Central memory CD8-positive, alpha-beta T cell (primary cell): ENCODE results near the gene PGLYRP2.
A peak's percentile ranks its signal among the peaks of the same experiment; 100 is the strongest.
"Not testable (repeated sequence)": the region's sequence is repeated elsewhere in the genome, so short reads cannot be mapped to it uniquely, and the experiment has no call there.

Source experiments
- ATAC-seq: fragments of 150-1000 bp; cut with Tn5 transposase; replicated peaks from 2 replicates; pipeline ENCODE4 v1.10.0; 2022; ENCODE audit warnings: mild to moderate bottlenecking, moderate FRiP score, moderate number of reproducible peaks; ENCODE audit not compliant: poor library complexity, severe bottlenecking; ENCODE audit errors: extremely low read depth
- DNase-seq, 2 donors: peaks; one replicate each; pipeline ENCODE4 v3.0.0; 2021; ENCODE audit warnings: low spot score in 2 of 2
- H3K27ac Mint-ChIP-seq: one replicate; pipeline ENCODE4 v1.8.0; 2022; ENCODE audit warnings: low read depth, mild to moderate bottlenecking, moderate library complexity, mixed read lengths
- H3K27me3 Mint-ChIP-seq: one replicate; pipeline ENCODE4 v1.8.0; 2022; ENCODE audit warnings: mixed read lengths
- H3K36me3 Mint-ChIP-seq: one replicate; pipeline ENCODE4 v1.8.0; 2022; ENCODE audit warnings: mild to moderate bottlenecking, moderate library complexity, mixed read lengths; ENCODE audit not compliant: insufficient read depth
- H3K4me1 Mint-ChIP-seq: one replicate; pipeline ENCODE4 v1.8.0; 2022; ENCODE audit warnings: mixed read lengths
- H3K4me3 Mint-ChIP-seq: one replicate; pipeline ENCODE4 v1.8.0; 2022; ENCODE audit warnings: mild to moderate bottlenecking, moderate library complexity, mixed read lengths
- H3K9me3 Mint-ChIP-seq: one replicate; pipeline ENCODE4 v1.8.0; 2022; ENCODE audit warnings: mixed read lengths

Gene PGLYRP2

DNA sequence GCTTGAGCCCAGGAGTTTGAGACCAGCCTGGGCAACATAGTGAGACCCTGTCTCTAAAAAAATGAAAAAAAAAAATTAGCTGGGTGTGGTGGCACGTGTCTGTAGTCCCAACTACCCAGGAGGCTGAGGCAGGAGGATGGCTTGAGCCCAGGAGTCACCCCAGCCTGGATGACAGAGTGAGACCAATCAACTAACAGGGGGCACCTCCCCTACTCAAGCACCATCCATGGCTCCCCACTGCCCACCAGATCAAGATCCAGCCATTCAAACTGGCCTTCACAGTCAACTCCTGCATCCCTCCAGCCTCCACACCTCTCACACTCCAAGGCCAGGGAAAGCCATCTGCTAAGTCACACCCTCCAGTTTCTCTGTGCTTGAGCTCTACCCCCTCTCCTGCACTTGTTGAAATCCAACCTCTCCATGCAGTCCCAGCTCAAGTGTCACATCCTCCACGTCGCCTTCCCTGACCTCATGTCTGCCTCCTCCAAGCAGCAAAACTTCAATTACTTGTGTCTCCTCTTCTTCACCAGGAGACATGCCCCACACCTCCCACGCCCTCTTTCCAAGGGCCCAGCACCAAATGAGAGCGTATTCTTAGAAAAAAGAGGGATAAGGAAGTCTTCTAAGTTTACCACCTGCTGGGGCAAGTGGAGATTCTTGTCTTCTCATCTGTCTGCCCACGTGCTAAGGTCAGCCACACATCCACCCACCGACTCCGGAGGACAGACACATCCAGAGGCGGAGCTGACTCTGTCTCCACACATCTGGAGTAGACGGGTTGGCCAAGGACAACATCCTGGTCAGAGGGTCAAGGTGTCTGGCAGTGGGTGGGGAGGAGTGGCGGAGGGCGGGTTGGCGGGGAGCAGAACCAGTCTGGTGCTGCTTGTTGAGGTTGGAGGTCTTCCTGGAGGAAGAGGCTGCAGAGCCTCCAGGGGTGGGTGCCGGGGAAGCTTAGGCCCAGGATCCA is 28.1 kb upstream of the PGLYRP2 start:
- H3K36me3 Mint-ChIP-seq, result no peaks in the 10 kb centered on the region
- no peak for DNase-seq
- H3K27ac Mint-ChIP-seq, result peak overlapping the region; percentile 36
- H3K4me1 Mint-ChIP-seq, result peaks cover 18% of the 10 kb centered on the region
- H3K4me3 Mint-ChIP-seq, result peak overlapping the region; percentile 64
- no peaks in the 10 kb centered on the region for H3K9me3 Mint-ChIP-seq
- H3K27me3 Mint-ChIP-seq, result peaks cover 18% of the 10 kb centered on the region
- no peak for ATAC-seq

DNA sequence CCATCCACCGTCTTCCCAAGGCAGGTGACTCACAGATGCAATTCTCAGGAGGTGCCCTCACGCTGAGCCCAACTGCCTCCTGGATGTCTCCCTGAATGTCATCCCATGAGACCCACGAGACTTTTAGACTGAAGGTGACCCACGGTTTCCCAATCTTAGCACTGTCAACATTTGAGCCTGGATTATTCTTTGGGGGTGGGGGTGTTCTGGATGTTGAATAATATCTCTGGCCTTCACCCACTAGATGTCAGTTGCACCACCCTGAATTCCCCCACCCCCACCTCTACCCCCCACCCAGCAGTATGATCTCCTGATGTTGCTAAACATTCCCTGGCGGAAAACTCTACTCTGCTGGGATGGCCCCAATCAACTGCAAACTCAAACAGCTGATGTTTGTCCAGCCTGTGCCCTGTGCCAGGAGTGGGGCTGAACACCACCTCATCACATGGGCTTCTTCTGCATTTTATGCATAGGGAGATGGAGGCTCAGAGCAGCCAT is 26.8 kb upstream of the PGLYRP2 start:
- Mint-ChIP-seq H3K4me3 (no peak overlapping the region), H3K36me3 (no peaks in the 10 kb centered on the region), H3K4me1 (peaks cover 25% of the 10 kb centered on the region), H3K9me3 (no peaks in the 10 kb centered on the region), H3K27ac (peak overlapping the region; percentile 36), H3K27me3 (peaks cover 18% of the 10 kb centered on the region)
- ATAC-seq (no peak), DNase-seq (no peak)

DNA sequence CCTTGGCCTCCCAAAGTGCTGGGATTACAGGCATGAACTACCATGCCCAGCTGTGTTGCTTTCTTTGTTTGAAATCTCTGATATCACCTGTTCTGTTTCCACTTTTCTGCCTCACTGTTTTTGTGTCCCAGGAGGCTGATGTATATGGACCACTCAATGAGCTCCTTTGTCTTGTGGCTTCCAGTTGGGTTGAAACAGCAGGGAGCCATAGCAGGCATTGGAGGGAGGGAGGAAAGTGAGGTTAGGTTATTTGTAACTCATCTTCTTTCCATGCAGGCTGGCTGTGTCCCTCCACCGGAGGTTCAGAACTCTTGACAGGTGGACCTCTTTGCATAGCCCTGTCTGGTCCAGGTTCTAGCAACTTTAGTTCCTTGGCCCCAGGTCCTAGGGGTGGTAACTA is 23.0 kb upstream of the PGLYRP2 start:
- H3K27ac Mint-ChIP-seq, result no peak overlapping the region
- no peak for DNase-seq
- H3K36me3 Mint-ChIP-seq, result no peaks in the 10 kb centered on the region
- no peak overlapping the region for H3K4me3 Mint-ChIP-seq
- H3K9me3 Mint-ChIP-seq, result no peaks in the 10 kb centered on the region
- no peak for ATAC-seq
- H3K27me3 Mint-ChIP-seq, result no peaks in the 10 kb centered on the region
- peaks cover 17% of the 10 kb centered on the region for H3K4me1 Mint-ChIP-seq

DNA sequence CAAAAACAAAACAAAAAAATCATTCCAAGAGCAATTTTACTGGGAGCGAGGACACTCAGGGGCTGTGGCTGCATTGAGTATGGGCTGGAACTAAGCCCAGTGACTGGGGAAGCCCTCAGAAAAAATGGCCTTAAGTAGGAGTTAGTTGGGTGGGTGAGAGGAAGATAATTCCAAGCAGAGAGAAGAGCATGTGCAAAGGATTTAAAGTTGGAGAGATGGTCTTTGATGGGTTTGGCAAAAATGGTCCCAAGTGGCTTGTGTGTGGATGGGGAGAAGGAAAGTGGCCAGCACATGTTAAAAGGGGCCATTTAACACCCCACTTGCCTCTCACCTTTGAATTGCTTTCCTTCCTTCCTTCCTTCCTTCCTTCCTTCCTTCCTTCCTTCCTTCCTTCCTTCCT is 22.3 kb upstream of the PGLYRP2 start:
- Mint-ChIP-seq H3K9me3 (no peaks in the 10 kb centered on the region), H3K27me3 (no peaks in the 10 kb centered on the region), H3K27ac (no peak overlapping the region), H3K4me1 (peaks cover 15% of the 10 kb centered on the region), H3K36me3 (no peaks in the 10 kb centered on the region), H3K4me3 (no peak overlapping the region)
- DNase-seq (no peak), ATAC-seq (no peak)

DNA sequence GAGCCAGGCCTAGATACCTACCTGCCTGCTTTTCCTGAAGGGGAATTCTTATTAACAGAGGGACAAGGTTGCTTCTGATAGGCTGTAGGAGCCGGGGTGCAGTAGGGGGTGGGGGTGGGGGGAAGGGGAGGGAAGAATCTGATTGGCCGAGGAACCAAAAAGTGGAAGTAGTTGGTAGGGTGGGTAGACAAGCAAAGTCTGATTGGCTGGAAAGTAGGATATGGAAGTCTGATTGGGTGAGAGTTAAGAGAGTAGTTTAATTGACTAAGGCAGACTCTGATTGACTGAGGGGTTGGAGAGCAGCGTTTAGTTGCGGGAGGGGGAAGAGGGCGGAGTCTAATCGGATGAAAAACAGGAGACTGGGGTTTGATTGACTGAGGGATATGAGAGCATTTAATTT is 19.6 kb upstream of the PGLYRP2 start:
- H3K27me3 Mint-ChIP-seq, result no peaks in the 10 kb centered on the region
- H3K36me3 Mint-ChIP-seq, result no peaks in the 10 kb centered on the region
- H3K4me1 Mint-ChIP-seq, result peaks cover 15% of the 10 kb centered on the region
- no peaks in the 10 kb centered on the region for H3K9me3 Mint-ChIP-seq
- no peak for DNase-seq
- no peak for ATAC-seq
- H3K27ac Mint-ChIP-seq, result no peak overlapping the region
- no peak overlapping the region for H3K4me3 Mint-ChIP-seq

DNA sequence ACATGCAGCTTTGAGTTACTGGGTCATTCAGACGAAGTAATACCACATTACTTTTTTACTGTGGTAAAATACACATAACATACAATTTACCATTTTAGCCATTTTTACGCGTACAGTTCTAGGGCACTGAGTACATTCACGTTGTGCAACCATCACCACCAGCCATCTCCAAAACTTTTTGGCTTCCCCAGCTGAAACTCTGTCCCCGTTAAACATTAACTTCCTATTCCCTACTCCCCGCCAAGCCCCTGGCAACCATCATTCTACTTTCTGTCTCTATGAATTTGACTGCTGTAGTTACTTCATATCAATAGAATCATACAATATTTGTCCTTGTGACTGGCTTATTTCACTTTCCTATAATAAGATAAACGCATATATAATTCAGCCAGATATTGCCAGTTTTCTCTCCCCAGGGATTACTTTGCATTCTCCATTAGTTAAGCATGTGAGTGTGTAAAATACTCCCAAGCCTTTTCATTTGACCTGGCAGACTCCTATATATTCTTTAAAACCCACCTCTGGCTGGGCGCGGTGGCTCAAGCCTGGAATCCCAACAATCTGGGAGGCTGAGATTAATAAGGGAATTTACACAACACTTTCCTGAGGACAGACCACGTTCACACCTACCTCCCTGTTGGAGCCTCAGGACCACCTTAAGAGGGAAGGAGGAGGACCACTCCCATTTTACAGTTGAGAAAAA is 19.0 kb upstream of the PGLYRP2 start:
- Mint-ChIP-seq H3K4me3 (no peak overlapping the region), H3K36me3 (no peaks in the 10 kb centered on the region), H3K4me1 (peaks cover 15% of the 10 kb centered on the region), H3K27me3 (no peaks in the 10 kb centered on the region), H3K9me3 (no peaks in the 10 kb centered on the region), H3K27ac (no peak overlapping the region)
- ATAC-seq (no peak), DNase-seq (no peak)

DNA sequence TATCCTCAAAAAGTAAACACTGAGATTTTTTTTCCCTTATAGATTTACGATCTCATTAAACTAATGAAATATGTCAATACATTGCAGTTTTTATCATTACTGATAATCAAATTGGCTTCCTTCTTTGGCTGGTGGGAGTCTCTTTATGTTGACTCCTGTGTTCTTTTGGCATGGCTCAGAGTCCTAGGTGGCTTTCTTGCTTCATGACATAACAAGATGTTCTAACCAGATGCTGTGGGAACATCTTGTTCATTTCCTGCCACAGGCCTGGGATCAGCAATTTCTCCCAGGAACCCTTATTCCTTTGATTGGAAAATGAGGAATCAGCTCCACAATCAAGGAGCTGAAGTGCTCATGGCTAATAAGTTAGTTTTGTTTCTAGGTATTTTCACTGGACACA is 15.8 kb upstream of the PGLYRP2 start:
- Mint-ChIP-seq H3K9me3 (no peaks in the 10 kb centered on the region), H3K4me1 (peaks cover 9% of the 10 kb centered on the region), H3K36me3 (no peaks in the 10 kb centered on the region), H3K27ac (no peak overlapping the region), H3K4me3 (no peak overlapping the region), H3K27me3 (no peaks in the 10 kb centered on the region)
- DNase-seq, result no peak
- ATAC-seq, result no peak

DNA sequence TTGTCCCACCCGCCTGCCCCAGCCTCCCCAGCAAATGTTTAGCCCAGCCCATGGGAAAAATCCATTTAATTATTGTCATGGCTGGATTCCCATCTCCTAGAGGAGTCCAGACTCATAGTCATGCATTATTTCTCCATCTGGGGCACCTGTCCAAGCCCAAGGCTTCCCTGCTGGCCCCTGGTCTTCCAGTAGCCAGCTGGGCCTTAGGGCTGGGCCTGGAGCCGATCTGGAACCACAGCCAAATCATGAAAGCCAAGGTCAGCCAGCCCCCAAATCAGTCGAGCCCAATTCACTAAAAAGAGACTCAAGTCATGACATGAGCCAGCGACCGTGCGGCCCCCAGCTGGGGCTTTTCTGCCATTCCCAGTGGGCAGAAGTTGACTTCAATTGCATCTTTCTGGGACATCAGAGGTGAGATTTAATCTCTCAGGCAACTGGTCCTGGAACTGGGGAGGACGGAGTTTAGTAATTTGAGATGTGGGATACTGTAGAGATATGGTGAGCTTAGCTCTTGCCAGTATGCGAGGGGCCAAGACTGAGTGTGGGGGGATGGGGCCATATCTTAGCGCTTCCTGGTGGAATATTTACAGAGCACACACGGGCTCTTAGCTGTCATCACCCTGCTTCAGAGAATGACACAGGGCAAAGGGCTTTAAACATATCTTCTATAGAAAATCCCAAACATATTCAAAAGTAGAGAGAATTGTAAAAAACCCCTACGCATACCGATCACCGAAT is 9.4 kb upstream of the PGLYRP2 start:
- DNase-seq (no peak), ATAC-seq (no peak)
- Mint-ChIP-seq H3K27me3 (no peaks in the 10 kb centered on the region), H3K4me1 (no peaks in the 10 kb centered on the region), H3K9me3 (no peaks in the 10 kb centered on the region), H3K36me3 (no peaks in the 10 kb centered on the region), H3K4me3 (no peak overlapping the region), H3K27ac (no peak overlapping the region)

DNA sequence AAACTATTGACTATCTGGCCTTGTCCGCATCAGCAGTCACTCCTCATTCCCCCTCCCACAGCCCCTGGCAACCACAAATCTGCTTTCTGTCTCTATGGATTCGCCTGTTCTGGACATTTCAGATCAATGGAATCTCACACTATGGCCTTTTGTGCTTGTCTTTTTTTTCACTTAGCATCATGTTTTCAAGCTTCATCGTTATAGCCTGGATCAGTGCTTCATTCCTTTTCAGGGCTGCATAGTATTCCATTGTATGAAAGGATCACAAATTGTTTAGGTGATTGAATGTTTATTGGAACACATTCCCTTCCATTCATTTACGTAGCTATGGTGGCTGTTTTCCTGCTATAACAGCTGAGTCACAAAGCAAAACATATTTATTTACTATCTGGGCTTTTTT is 7.7 kb upstream of the PGLYRP2 start:
- no peaks in the 10 kb centered on the region for H3K27me3 Mint-ChIP-seq

DNA sequence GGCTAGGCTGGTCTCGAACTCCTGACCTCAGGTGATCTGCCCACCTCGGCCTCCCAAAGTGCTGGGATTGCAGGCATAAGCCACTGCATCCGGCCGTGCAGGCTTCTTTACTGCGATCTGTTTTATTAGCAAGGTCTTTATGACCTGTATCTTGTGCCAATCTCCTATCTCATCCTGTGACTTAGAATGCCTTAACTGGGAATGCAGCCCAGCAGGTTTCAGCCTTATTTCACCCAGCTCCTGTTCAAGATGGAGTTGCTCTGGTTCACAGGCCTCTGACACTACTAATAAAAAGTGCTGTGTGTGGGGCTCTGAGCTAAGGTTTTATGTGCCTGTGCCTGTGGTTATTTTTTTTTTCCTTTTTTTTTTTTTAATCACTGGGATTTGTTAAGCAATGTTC is 6.5 kb upstream of the PGLYRP2 start:
- DNase-seq, H3K4me1 Mint-ChIP-seq, H3K9me3 Mint-ChIP-seq, H3K36me3 Mint-ChIP-seq, H3K4me3 Mint-ChIP-seq, H3K27me3 Mint-ChIP-seq, ATAC-seq, H3K27ac Mint-ChIP-seq: not testable (repeated sequence)

More for the DNA sequence above, 7.7 kb upstream of the PGLYRP2 start:
- Mint-ChIP-seq H3K36me3 (no peaks in the 10 kb centered on the region), H3K27ac (no peak overlapping the region), H3K4me1 (no peaks in the 10 kb centered on the region), H3K9me3 (no peaks in the 10 kb centered on the region), H3K4me3 (no peak overlapping the region)
- no peak for DNase-seq
- no peak for ATAC-seq

DNA sequence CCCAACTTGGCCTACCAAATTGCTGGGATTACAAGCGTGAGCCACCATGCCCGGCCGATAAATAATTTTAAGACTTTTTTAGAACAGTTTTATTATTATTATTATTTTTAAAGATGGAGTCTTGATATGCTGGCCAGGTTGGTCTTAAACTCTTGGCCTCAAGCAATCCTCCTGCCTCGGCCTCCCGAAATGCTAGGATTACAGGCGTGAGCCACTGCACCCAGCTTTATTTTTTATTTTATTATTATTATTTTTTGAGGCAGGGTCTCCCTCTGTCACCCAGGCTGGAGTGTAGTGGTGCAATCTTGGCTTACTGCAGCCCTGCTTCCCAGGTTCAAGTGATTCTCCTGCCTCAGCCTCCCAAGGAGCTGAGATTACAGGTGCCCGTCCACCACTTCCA is 1.7 kb upstream of the PGLYRP2 start:
- not testable (repeated sequence) for H3K4me3 Mint-ChIP-seq, ATAC-seq, H3K36me3 Mint-ChIP-seq, H3K9me3 Mint-ChIP-seq, DNase-seq, H3K27me3 Mint-ChIP-seq, H3K27ac Mint-ChIP-seq
- peaks cover 17% of the 10 kb centered on the region for H3K4me1 Mint-ChIP-seq

DNA sequence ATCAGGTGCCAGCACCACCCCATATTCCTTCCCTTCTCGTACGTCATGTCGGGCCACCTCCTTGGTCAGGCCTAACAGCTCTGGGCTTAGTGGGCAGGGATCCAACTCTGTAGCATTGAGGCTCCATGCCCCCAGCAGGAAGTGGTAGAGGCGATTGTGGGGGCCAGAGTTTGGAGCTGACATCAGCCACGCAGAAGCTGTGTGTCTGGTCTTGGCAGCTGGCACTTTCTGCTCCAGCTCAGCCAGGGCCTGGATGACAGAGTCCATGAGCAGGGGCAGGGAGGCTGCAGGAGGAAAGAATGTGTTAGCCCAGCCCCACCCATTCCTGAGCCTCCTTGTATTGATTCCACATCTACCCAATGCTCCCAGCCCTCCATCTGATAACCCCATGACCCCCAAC is 3.0 kb downstream of the PGLYRP2 start:
- no peak overlapping the region for H3K27ac Mint-ChIP-seq
- H3K27me3 Mint-ChIP-seq, result no peaks in the 10 kb centered on the region
- H3K36me3 Mint-ChIP-seq, result peaks cover 4% of the 10 kb centered on the region
- DNase-seq, result no peak
- no peaks in the 10 kb centered on the region for H3K9me3 Mint-ChIP-seq
- no peak for ATAC-seq
- H3K4me3 Mint-ChIP-seq, result no peak overlapping the region
- H3K4me1 Mint-ChIP-seq, result peaks cover 23% of the 10 kb centered on the region
